ENCODE results near the gene MRPS5. TPM values are rescaled to one million over a fixed set of nuclear protein-coding genes. Genes with fewer than 3 reads are reported as not detected.

Gene MRPS5
- total RNA-seq, 1 donor from 2014 or later, result 51.9 TPM

GRCh38 chr2:95056461-95057459, 64.8 kb downstream of the MRPS5 start:
- Histone ChIP-seq H3K4me1 (no peaks in the 10 kb centered on the region), H3K27ac (no peak overlapping the region), H3K36me3 (no peaks in the 10 kb centered on the region), H3K4me3 (no peak overlapping the region), H3K27me3 (ENCODE audit: low read depth) (no peaks in the 10 kb centered on the region), H3K9me3 (no peaks in the 10 kb centered on the region)
- no peak for DNase-seq
- ATAC-seq, result no peak
- intact Hi-C loops (cut with DNase I), result no loop called here
- no peak for TF ChIP-seq CTCF (IDR thresholded peaks at IDR 0.05)

- DNase-seq, result no peak
- no peak overlapping the region for H3K27ac ChIP-seq
- no peak for ATAC-seq
- no peaks in the 10 kb centered on the region for H3K27me3 ChIP-seq (ENCODE audit: low read depth)
- no peaks in the 10 kb centered on the region for H3K36me3 ChIP-seq
- intact Hi-C loops (cut with DNase I), result no loop called here
- TF ChIP-seq CTCF (IDR thresholded peaks at IDR 0.05), result no peak
- H3K9me3 ChIP-seq, result no peaks in the 10 kb centered on the region
- H3K4me3 ChIP-seq, result no peak overlapping the region
- H3K4me1 ChIP-seq, result no peaks in the 10 kb centered on the region
Observed at GRCh38 chr2:95056044-95056443, 65.6 kb downstream of the MRPS5 start.

DNA sequence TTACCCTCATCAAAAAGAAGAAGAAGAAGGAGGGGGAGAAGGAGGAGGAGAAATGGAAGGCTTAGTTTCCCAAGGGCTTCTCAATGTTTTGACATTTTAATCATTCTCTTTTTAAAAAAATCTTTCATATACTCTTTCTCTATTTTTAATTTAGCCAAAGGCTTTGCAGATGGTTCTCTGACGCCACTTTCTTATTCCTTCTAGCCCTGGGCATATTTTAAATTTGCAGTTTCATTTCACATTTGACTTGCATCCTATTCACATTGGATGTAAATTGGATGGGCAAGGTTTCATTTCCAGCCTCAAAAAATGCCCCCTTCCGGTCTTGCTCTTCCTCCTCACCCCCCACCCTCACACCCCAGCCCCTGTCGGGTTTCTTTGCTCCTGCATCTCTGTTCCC, 66.3 kb downstream of the MRPS5 start:
- no peak for TF ChIP-seq CTCF (IDR thresholded peaks at IDR 0.05)
- Histone ChIP-seq H3K9me3 (no peaks in the 10 kb centered on the region), H3K27me3 (ENCODE audit: low read depth) (no peaks in the 10 kb centered on the region), H3K4me3 (no peak overlapping the region), H3K4me1 (no peaks in the 10 kb centered on the region), H3K36me3 (no peaks in the 10 kb centered on the region), H3K27ac (no peak overlapping the region)
- ATAC-seq (no peak), DNase-seq (no peak)
- intact Hi-C loops (cut with DNase I), result no loop called here

DNA sequence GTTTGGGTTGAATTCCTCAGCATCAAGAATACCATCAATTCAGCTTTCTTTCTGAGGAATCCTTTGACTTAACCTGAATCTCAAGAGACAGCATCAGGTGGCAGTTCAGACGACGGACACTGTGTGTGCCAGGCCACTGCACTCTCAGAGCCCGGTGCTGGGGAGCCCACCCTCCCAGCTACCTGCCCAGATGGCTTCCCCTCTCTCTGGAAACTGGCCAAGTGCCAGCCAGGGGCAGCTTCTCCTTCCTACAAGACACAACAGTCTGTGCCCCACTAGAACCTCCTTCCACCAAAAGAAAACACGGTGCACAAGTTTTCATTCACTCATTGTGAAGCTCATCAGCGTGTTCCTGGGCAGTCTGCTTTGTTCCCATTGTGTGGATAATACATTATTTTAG, 67.6 kb downstream of the MRPS5 start:
- DNase-seq (no peak), ATAC-seq (no peak)
- H3K27me3 ChIP-seq (ENCODE audit: low read depth), result no peaks in the 10 kb centered on the region
- no peaks in the 10 kb centered on the region for H3K4me1 ChIP-seq
- H3K4me3 ChIP-seq, result no peak overlapping the region
- no peaks in the 10 kb centered on the region for H3K9me3 ChIP-seq
- H3K27ac ChIP-seq, result no peak overlapping the region
- TF ChIP-seq CTCF (IDR thresholded peaks at IDR 0.05), result no peak
- H3K36me3 ChIP-seq, result no peaks in the 10 kb centered on the region
- intact Hi-C loops (cut with DNase I), result no loop called here

- DNase-seq (no peak), ATAC-seq (peak in 1 of 2 donors; percentile 13)
- no peak for TF ChIP-seq CTCF (IDR thresholded peaks at IDR 0.05)
- intact Hi-C loops (cut with DNase I), result no loop called here
- Histone ChIP-seq H3K4me1 (no peaks in the 10 kb centered on the region), H3K27ac (no peak overlapping the region), H3K27me3 (ENCODE audit: low read depth) (no peaks in the 10 kb centered on the region), H3K4me3 (no peak overlapping the region), H3K36me3 (no peaks in the 10 kb centered on the region), H3K9me3 (no peaks in the 10 kb centered on the region)
Observed at GRCh38 chr2:95053543-95053942, 68.1 kb downstream of the MRPS5 start.

Measured in lower lobe of right lung (tissue), 2 donors.